GM21825 (cell line): Measurements from ENCODE around the gene OR4C45.
"Not testable (repeated sequence)": the region's sequence is repeated elsewhere in the genome, so short reads cannot be mapped to it uniquely, and the experiment has no call there.

Source experiments
- ATAC-seq: cut with Tn5 transposase; IDR thresholded peaks from one replicate; pipeline ENCODE4 v1.9.1; 2021; ENCODE audit warnings: mild to moderate bottlenecking, moderate library complexity; ENCODE audit not compliant: unreplicated experiment

OR4C45 gene

GRCh38 chr11:50032574-50032973, at the start of gene OR4C45:
Gene OR4C45 (plus strand): TSS chr11:50032874.
- no peak for ATAC-seq

GRCh38 chr11:49995565-49995964, 37.1 kb upstream of the OR4C45 start:
- no peak for ATAC-seq

- ATAC-seq, result no peak
These were observed 2.5 kb upstream of the OR4C45 start for GRCh38 chr11:50030193-50030592.

GRCh38 chr11:50036239-50036638, 3.6 kb downstream of the OR4C45 start:
- ATAC-seq, result not testable (repeated sequence)

- no peak for ATAC-seq
These were observed 4.6 kb downstream of the OR4C45 start for GRCh38 chr11:50037251-50037650.

GRCh38 chr11:50044647-50045046, 12.0 kb downstream of the OR4C45 start:
- no peak for ATAC-seq

GRCh38 chr11:50063056-50063455, 30.4 kb downstream of the OR4C45 start:
- not testable (repeated sequence) for ATAC-seq

GRCh38 chr11:50070389-50070788, 37.7 kb downstream of the OR4C45 start:
- no peak for ATAC-seq

GRCh38 chr11:50071584-50072225, 39.0 kb downstream of the OR4C45 start:
- no peak for ATAC-seq

- no peak for ATAC-seq
These were observed 39.8 kb downstream of the OR4C45 start for GRCh38 chr11:50072226-50073112.

GRCh38 chr11:50073113-50074105, 40.7 kb downstream of the OR4C45 start:
- no peak for ATAC-seq

GRCh38 chr11:50074161-50074560, 41.5 kb downstream of the OR4C45 start:
- ATAC-seq, result no peak

- no peak for ATAC-seq
These were observed 43.2 kb downstream of the OR4C45 start for GRCh38 chr11:50075856-50076255.

- ATAC-seq, result no peak
These were observed 44.9 kb downstream of the OR4C45 start for GRCh38 chr11:50077526-50077925.

- ATAC-seq, result no peak
These were observed 45.3 kb downstream of the OR4C45 start for GRCh38 chr11:50078001-50078400.

- ATAC-seq, result not testable (repeated sequence)
These were observed 46.3 kb downstream of the OR4C45 start for GRCh38 chr11:50078946-50079345.

- ATAC-seq, result no peak
These were observed 47.6 kb downstream of the OR4C45 start for GRCh38 chr11:50080256-50080655.
